GM11168 (cell line): ENCODE measurements around the gene LPA.
"Not testable (repeated sequence)": the region's sequence is repeated elsewhere in the genome, so short reads cannot be mapped to it uniquely, and the experiment has no call there.

Experiments used
- in situ Hi-C: fragments of 300-500 bp; cut with MboI; formaldehyde crosslinking; loops from one replicate; pipeline ENCODE4 v1.12.0; 2022; ENCODE audit warnings: low sequenced_read_pairs; ENCODE audit not compliant: unreplicated experiment

The LPA gene

GRCh38 chr6:160664198-160664597 is at the start of gene LPA:
Gene LPA, minus strand, starts transcription at chr6:160664275. Its CDS starts 61 bp downstream, at chr6:160664214.
- in situ Hi-C loops, result not testable (repeated sequence)

GRCh38 chr6:160708993-160709392 is 44.9 kb upstream of the LPA start:
- in situ Hi-C loops, result not testable (repeated sequence)

GRCh38 chr6:160704688-160705087 is 40.6 kb upstream of the LPA start:
- in situ Hi-C loops, result not testable (repeated sequence)

GRCh38 chr6:160701918-160702680 is 38.0 kb upstream of the LPA start, which contains the start of gene PLG:
Gene PLG, plus strand, starts transcription at chr6:160702244. Its CDS starts 61 bp downstream, at chr6:160702305.
- in situ Hi-C loops, result not testable (repeated sequence)

GRCh38 chr6:160697826-160698225 is 33.8 kb upstream of the LPA start:
- in situ Hi-C loops, result no loop called here

GRCh38 chr6:160696884-160697283 is 32.8 kb upstream of the LPA start:
- in situ Hi-C loops, result not testable (repeated sequence)

- in situ Hi-C loops, result not testable (repeated sequence)
These were observed 31.5 kb upstream of the LPA start for GRCh38 chr6:160695622-160696021.

GRCh38 chr6:160695025-160695424 is 30.9 kb upstream of the LPA start:
- in situ Hi-C loops, result not testable (repeated sequence)

- in situ Hi-C loops, result no loop called here
These were observed 28.4 kb upstream of the LPA start for GRCh38 chr6:160692369-160692959.

- in situ Hi-C loops, result no loop called here
These were observed 27.5 kb upstream of the LPA start for GRCh38 chr6:160691617-160692016.

- in situ Hi-C loops, result no loop called here
These were observed 26.4 kb upstream of the LPA start for GRCh38 chr6:160690458-160690857.

- in situ Hi-C loops, result no loop called here
These were observed 21.8 kb upstream of the LPA start for GRCh38 chr6:160685762-160686450.

- in situ Hi-C loops, result not testable (repeated sequence)
These were observed 21.2 kb upstream of the LPA start for GRCh38 chr6:160685101-160685761.

GRCh38 chr6:160679402-160679769 is 15.3 kb upstream of the LPA start:
- in situ Hi-C loops, result no loop called here

GRCh38 chr6:160678744-160679401 is 14.8 kb upstream of the LPA start:
- in situ Hi-C loops, result no loop called here

- in situ Hi-C loops, result no loop called here
These were observed 14.2 kb upstream of the LPA start for GRCh38 chr6:160678230-160678629.

- in situ Hi-C loops, result not testable (repeated sequence)
These were observed 12.3 kb upstream of the LPA start for GRCh38 chr6:160676418-160676817.

- in situ Hi-C loops, result no loop called here
These were observed 4.5 kb upstream of the LPA start for GRCh38 chr6:160668589-160668988.

GRCh38 chr6:160667639-160668481 is 3.8 kb upstream of the LPA start:
- in situ Hi-C loops, result no loop called here
